ENCODE measurements around the gene B3GNT5. TPM values are rescaled to one million over a fixed set of nuclear protein-coding genes. Genes with fewer than 3 reads are reported as not detected.

B3GNT5 gene
- total and polyA plus RNA-seq, 9 of the 15 experiments (the other 6 are each of a cell fraction or from before 2014, with no cell fraction given): 8.8 to 23.8 (median 14.4) TPM

DNA sequence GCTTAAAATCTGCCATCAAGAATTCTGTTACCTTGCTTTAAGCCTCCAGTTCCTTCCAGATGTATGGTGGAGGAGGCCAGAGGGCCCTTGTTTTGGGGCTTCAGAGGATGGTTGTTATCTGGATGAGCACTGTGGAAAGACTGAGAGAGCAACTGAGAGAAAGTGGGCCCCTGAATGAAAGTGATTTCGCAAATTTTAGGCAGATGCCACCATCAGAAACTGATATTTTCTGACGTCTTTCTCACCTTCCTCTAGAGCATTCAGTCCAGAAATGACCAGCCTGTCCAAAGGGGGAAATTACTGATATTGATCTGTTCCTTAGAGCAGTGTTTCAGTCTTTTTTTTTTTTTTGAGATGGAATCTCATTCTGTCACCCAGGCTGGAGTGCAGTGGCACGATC lies 13.4 kb downstream of the B3GNT5 start:
- ATAC-seq (no peak), DNase-seq (ENCODE audit: extremely low read depth in 1 of 4, low spot score in 3 of 4) (no peak), FAIRE-seq (no peak)
- no peaks in the 10 kb centered on the region; the same call in 1 of the 2 replicates for H4K20me1 ChIP-seq (replicated peaks; ENCODE audit: control insufficient read depth, insufficient read depth, low read length)
- H3K9me1 ChIP-seq (ENCODE audit: control insufficient read depth, insufficient read depth, low read length): no peaks in the 10 kb centered on the region
- H3K4me3 ChIP-seq: no peak overlapping the region
- in situ Hi-C loops (cut with MboI) (no loop called here), intact Hi-C loops (cut with micrococcal nuclease) (no loop called here)
- H3K79me2 ChIP-seq (ENCODE audit: control insufficient read depth, insufficient read depth, low read length): peaks cover 33% of the 10 kb centered on the region; the same call in 2 of the 3 replicates
- 59% methylated on average over 2 of the region's 3 CpGs for WGBS (ENCODE audit: insufficient coverage, low coverage, missing lambda C conversion rate)
- H3K4me1 ChIP-seq (replicated peaks in 1 of 2; ENCODE audit: control insufficient read depth in 2 of 2, insufficient read depth in 2 of 2, low read length in 2 of 2): peaks cover 0 to 13% of the 10 kb centered on the region in 2 experiments; a peak in 4 of 5 replicates
- no peak overlapping the region for H3K9ac ChIP-seq (ENCODE audit: insufficient read depth in 1 of 2, low read depth in 2 of 2, low read length in 2 of 2)
- no peak overlapping the region for H3K4me2 ChIP-seq (ENCODE audit: insufficient read depth, low read length)
- ChIA-PET POLR2A (interaction anchor here (1.8 to 2.3 kb wide), 2 partner anchors 10 to 14 kb away, joined by 6 to 13 read pairs; partner anchors contain the start of gene B3GNT5), CTCF (ENCODE audit: low intra/inter-chr PET ratio) (no interaction called here)
- peaks cover 24% of the 10 kb centered on the region for H3K36me3 ChIP-seq (ENCODE audit: control insufficient read depth, insufficient read depth, low read length)
- no peaks in the 10 kb centered on the region for H3K9me3 ChIP-seq (replicated peaks; ENCODE audit: control insufficient read depth, insufficient read depth, low read depth, low read length)
- H3K27me3 ChIP-seq (ENCODE audit: control insufficient read depth in 2 of 2, insufficient read depth in 2 of 2, low read length in 2 of 2): no peaks in the 10 kb centered on the region
- no peak overlapping the region for H2AFZ ChIP-seq (ENCODE audit: low read depth, low read length)
- no peak overlapping the region for H3K27ac ChIP-seq (ENCODE audit: extremely low read depth, low read depth, low read length)
- no TSS peak for BruUV-seq (replicated peaks)
- no peak for TF ChIP-seq E2F1 (CRISPR knock-in tag; IDR thresholded peaks at IDR 0.05)
- TF ChIP-seq ELK1 (CRISPR knock-in tag; IDR thresholded peaks at IDR 0.05): no peak
- no peak for TF ChIP-seq FOXM1 (IDR thresholded peaks at IDR 0.05; ENCODE audit: low read depth)
- no peak for TF ChIP-seq FOXM1 (CRISPR knock-in tag; IDR thresholded peaks at IDR 0.05; ENCODE audit: low read depth)
- TF ChIP-seq GTF2F1 (IDR thresholded peaks at IDR 0.05; ENCODE audit: low read depth, low read length): no peak
- no peak for TF ChIP-seq SMC3 (conservative IDR thresholded peaks at IDR 0.05; ENCODE audit: insufficient read depth, low read depth, low read length)
